DMS114 treated with DMSO at 0.1 percent for 48 hours (cell line): ENCODE measurements around the gene MT1B.
A peak's percentile ranks its signal among the peaks of the same experiment; 100 is the strongest.
"Not testable (repeated sequence)": the region's sequence is repeated elsewhere in the genome, so short reads cannot be mapped to it uniquely, and the experiment has no call there.

Source experiments
- DNase-seq: peaks from one replicate; lab custom pipeline; 2025; ENCODE audit not compliant: unreplicated experiment; lab: John Stamatoyannopoulos, UW

The MT1B gene

GRCh38 chr16:56665286-56666261 lies 13.9 kb downstream of the MT1B start:
- not testable (repeated sequence) for DNase-seq

GRCh38 chr16:56667581-56668571 lies 16.2 kb downstream of the MT1B start, which contains the start of gene MT1G:
TSS of gene MT1G (minus strand) at chr16:56668065. CDS start at chr16:56667993, 72 bp downstream.
- no peak for DNase-seq

- DNase-seq: no peak
Observed at GRCh38 chr16:56669005-56669839, 17.5 kb downstream of the MT1B start, which contains the start of gene MT1H. TSS of gene MT1H (plus strand) at chr16:56669814. CDS start at chr16:56669885, 71 bp downstream.

- no peak for DNase-seq
Observed at GRCh38 chr16:56669840-56670619, 18.3 kb downstream of the MT1B start.

GRCh38 chr16:56670620-56670934 lies 18.9 kb downstream of the MT1B start:
- DNase-seq: no peak

GRCh38 chr16:56671691-56672090 lies 20.0 kb downstream of the MT1B start:
- DNase-seq: not testable (repeated sequence)

- not testable (repeated sequence) for DNase-seq
Observed at GRCh38 chr16:56672171-56672570, 20.5 kb downstream of the MT1B start.

GRCh38 chr16:56672761-56673536 lies 21.3 kb downstream of the MT1B start:
- DNase-seq: no peak

GRCh38 chr16:56673921-56674320 lies 22.2 kb downstream of the MT1B start:
- DNase-seq: peak; percentile 16

- not testable (repeated sequence) for DNase-seq
Observed at GRCh38 chr16:56674570-56674969, 22.9 kb downstream of the MT1B start.

- DNase-seq: no peak
Observed at GRCh38 chr16:56675685-56676210, 24.1 kb downstream of the MT1B start.

- no peak for DNase-seq
Observed at GRCh38 chr16:56677474-56677873, 25.8 kb downstream of the MT1B start.

- DNase-seq: no peak
Observed at GRCh38 chr16:56679078-56679730, 27.5 kb downstream of the MT1B start.

GRCh38 chr16:56679818-56680217 lies 28.1 kb downstream of the MT1B start:
- no peak for DNase-seq

- DNase-seq: peak; percentile 70
Observed at GRCh38 chr16:56681939-56682702, 30.4 kb downstream of the MT1B start, which contains the start of gene MT1X. TSS of gene MT1X (plus strand) at chr16:56682470. CDS start at chr16:56682541, 71 bp downstream.

- no peak for DNase-seq
Observed at GRCh38 chr16:56682703-56683397, 31.2 kb downstream of the MT1B start.
